ENCODE results near the gene CNPY4.

DNA sequence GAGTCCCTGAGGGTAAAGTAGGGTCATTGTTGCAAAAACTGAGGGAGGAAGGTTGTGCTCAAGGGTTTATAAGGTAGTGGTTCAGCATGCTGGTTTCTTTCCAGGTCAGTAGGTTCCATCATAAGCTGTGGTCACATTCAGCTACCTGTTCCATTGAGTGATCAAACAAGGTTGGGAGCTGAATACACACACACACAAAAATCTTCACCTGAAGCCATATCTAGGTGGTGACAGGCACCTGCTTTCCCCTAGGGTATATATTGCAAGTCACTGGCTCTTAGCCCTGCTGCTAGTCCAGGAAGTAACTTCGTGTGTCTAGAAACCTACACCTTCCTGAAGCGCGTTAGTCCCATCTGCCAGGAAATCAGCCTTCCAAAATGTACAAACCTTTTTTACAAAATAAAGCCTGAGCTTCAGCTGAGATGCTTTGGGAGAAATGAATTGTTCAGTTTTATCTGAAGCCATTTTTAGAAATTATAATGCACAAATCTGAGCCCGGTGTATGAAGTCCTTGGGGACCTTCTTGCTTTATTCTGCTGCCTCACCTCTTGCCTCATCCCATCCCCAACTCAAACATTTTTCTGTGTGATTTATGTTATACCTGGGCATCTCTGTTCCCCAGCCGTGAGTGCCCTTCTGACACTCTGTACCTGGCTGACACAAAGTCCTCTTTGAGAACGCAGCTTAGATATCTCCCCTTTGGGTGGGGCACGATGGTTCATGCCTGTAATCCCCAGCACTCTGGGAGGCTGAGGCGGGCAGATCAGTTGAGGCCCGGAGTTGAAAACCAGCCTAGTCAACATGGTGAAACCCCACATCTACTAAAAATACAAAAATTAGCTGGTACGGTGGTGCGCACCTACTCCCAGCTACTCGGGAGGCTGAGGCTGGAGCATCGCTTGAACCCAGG, 18.7 kb downstream of the CNPY4 start:
- TF ChIP-seq CTCF (conservative IDR thresholded peaks at IDR 0.05; ENCODE audit: low read length): no peak
- TF ChIP-seq EZH2phosphoT487 (IDR thresholded peaks at IDR 0.05; ENCODE audit: borderline replicate concordance, low read depth, low read length): no peak

Data from OCI-LY7 (cell line).